Tibial nerve (tissue), 4 donors: ENCODE data around the gene HIC2.
"Not testable (repeated sequence)": the region's sequence is repeated elsewhere in the genome, so short reads cannot be mapped to it uniquely, and the experiment has no call there.

Experiments used
- EP300 ChIP-seq, 2 donors: sonication (generic); formaldehyde crosslinking; IDR thresholded peaks; one replicate each; pipeline ENCODE4 v1.6.1; 2017; ENCODE audit warnings: antibody characterized with exemption in 2 of 2, mild to moderate bottlenecking in 1 of 2
- POLR2A ChIP-seq, 2 donors: fragments of 450-650 bp; IDR thresholded peaks; one replicate each; pipeline ENCODE4 v1.6.1; 2017; ENCODE audit warnings: antibody characterized with exemption in 2 of 2, mild to moderate bottlenecking in 2 of 2, moderate library complexity in 2 of 2
- TF ChIP-seq, protein P1 (sequence below), 5 experiments: fragments of 200-600 bp in 3 of 5; fragments of 450-650 bp in 2 of 5; sonication (generic) in 3 of 5; IDR thresholded peaks; one replicate each; pipeline ENCODE4 v1.5.1; 2016 to 2019; ENCODE audit warnings: antibody characterized with exemption in 5 of 5, mild to moderate bottlenecking in 3 of 5, moderate library complexity in 2 of 5

DNA sequence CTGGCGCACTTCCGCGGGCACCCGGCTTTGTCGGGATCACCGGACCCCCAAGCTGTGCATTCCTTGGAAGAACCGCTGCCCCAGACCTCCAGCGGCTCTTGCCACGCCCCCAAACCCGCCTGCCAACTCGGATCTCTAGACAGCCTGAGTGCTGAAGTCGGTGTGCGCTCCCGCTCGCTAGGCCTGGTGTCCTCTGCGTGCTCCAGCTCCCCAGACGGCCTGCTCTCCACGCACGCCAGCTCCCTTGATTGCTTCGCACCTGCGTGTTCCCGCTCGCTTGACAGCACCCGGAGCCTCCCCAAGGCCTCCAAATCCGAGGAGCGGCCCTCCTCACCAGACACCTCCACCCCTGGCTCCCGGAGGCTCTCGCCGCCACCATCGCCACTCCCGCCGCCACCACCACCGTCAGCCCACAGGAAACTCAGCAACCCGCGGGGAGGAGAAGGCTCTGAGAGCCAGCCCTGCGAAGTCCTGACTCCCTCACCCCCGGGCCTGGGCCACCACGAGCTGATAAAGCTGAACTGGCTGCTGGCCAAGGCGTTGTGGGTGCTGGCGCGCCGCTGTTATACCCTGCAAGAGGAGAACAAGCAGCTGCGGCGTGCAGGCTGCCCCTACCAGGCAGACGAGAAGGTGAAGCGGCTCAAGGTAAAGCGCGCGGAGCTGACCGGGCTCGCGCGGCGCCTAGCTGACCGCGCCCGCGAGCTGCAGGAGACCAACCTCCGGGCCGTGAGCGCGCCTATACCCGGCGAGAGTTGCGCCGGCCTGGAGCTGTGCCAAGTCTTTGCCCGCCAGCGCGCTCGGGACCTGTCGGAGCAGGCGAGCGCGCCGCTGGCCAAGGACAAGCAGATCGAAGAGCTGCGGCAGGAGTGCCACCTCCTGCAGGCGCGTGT is 32.5 kb upstream of the HIC2 start:
- not testable (repeated sequence) for TF ChIP-seq EP300, POLR2A (IDR thresholded peaks at IDR 0.05)
- TF ChIP-seq, protein P1, sequence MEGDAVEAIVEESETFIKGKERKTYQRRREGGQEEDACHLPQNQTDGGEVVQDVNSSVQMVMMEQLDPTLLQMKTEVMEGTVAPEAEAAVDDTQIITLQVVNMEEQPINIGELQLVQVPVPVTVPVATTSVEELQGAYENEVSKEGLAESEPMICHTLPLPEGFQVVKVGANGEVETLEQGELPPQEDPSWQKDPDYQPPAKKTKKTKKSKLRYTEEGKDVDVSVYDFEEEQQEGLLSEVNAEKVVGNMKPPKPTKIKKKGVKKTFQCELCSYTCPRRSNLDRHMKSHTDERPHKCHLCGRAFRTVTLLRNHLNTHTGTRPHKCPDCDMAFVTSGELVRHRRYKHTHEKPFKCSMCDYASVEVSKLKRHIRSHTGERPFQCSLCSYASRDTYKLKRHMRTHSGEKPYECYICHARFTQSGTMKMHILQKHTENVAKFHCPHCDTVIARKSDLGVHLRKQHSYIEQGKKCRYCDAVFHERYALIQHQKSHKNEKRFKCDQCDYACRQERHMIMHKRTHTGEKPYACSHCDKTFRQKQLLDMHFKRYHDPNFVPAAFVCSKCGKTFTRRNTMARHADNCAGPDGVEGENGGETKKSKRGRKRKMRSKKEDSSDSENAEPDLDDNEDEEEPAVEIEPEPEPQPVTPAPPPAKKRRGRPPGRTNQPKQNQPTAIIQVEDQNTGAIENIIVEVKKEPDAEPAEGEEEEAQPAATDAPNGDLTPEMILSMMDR (IDR thresholded peaks at IDR 0.05): not testable (repeated sequence)
